Panc1 (cell line): ENCODE data around the gene TLE1. TPM values are rescaled to one million over a fixed set of nuclear protein-coding genes. Genes with fewer than 3 reads are reported as not detected.

Experiments
- ATAC-seq: fragments of 200-7000 bp; cut with Tn5 transposase; 2 replicates; pipeline ENCODE4 v1.9.1; 2020; ENCODE audit warnings: mild to moderate bottlenecking, moderate library complexity
- BruUV-seq: library from RNA; stranded (reverse); fragments of 400-500 nt; replicated peaks from 2 replicates; lab custom pipeline; 2021; lab: Mats Ljungman, UMichigan
- CTCF ChIA-PET: fragments of 300-600 bp; sonication (Branson Sonifier 250); formaldehyde crosslinking; loops from one replicate; lab custom pipeline; 2022; ENCODE audit warnings: antibody characterized with exemption; lab: Charles Lee
- POLR2A ChIA-PET: fragments of 300-600 bp; sonication (Branson Sonifier 250); formaldehyde crosslinking; loops from one replicate; lab custom pipeline; 2022; ENCODE audit warnings: antibody characterized with exemption; lab: Charles Lee
- DNase-seq: peaks from one replicate; pipeline ENCODE4 v3.0.0-alpha.2; 2010; ENCODE audit warnings: low read depth, low spot score
- H3K27ac ChIP-seq: 2 replicates; pipeline ENCODE4 v1.5.1; 2011; ENCODE audit warnings: mild to moderate bottlenecking, low read length, inconsistent platforms
- H3K27me3 ChIP-seq: fragments of 200-500 bp; sonication (Bioruptor generic); 2 replicates; pipeline ENCODE4 v1.6.0; 2014; ENCODE audit warnings: low read length, inconsistent platforms; ENCODE audit not compliant: control insufficient read depth, insufficient read depth
- H3K36me3 ChIP-seq: fragments of 200-500 bp; sonication (Bioruptor generic); 2 replicates; pipeline ENCODE4 v1.5.1; 2014; ENCODE audit warnings: inconsistent platforms, mild to moderate bottlenecking, low read length, moderate library complexity; ENCODE audit not compliant: control insufficient read depth, insufficient read depth
- H3K4me1 ChIP-seq: 2 replicates; pipeline ENCODE4 v1.5.1; 2011; ENCODE audit warnings: inconsistent platforms, mild to moderate bottlenecking, low read length, moderate library complexity; ENCODE audit not compliant: control insufficient read depth, insufficient read depth
- H3K4me3 ChIP-seq, 2 experiments: 2 replicates each; pipeline ENCODE4 v1.5.1; 2011 to 2012; ENCODE audit warnings: low read depth in 2 of 2, low read length in 2 of 2, mild to moderate bottlenecking in 2 of 2, inconsistent platforms in 1 of 2, moderate library complexity in 1 of 2
- H3K9me3 ChIP-seq: fragments of 200-500 bp; sonication (Bioruptor generic); 2 replicates; pipeline ENCODE4 v1.5.1; 2014; ENCODE audit warnings: low read depth, mild to moderate bottlenecking, inconsistent platforms, low read length, moderate library complexity; ENCODE audit not compliant: control insufficient read depth, insufficient read depth
- CTCF ChIP-seq: fragments of 450-650 bp; IDR thresholded peaks from 2 replicates; pipeline ENCODE4 v1.5.1; 2017; ENCODE audit warnings: mild to moderate bottlenecking
- POLR2AphosphoS5 ChIP-seq: IDR thresholded peaks from 2 replicates; pipeline ENCODE4 v1.6.1; 2012; ENCODE audit warnings: mild to moderate bottlenecking, low read depth, low read length, moderate library complexity
- REST ChIP-seq, 2 experiments: IDR thresholded peaks; 2 replicates each; pipeline ENCODE4 v1.6.1; 2011 to 2012; ENCODE audit warnings: low read depth in 2 of 2, control low read depth in 1 of 2, low read length in 1 of 2, mild to moderate bottlenecking in 1 of 2, moderate library complexity in 1 of 2; ENCODE audit not compliant: insufficient read depth in 1 of 2
- SIN3A ChIP-seq: IDR thresholded peaks from 2 replicates; pipeline ENCODE4 v1.6.1; 2012; ENCODE audit warnings: low read depth, mild to moderate bottlenecking, low read length, moderate library complexity, borderline replicate concordance; ENCODE audit not compliant: insufficient read depth
- TCF7L2 ChIP-seq: IDR thresholded peaks from 2 replicates; pipeline ENCODE4 v1.6.1; 2011; ENCODE audit warnings: mild to moderate bottlenecking, low read depth, low read length, inconsistent platforms
- in situ Hi-C: cut with HindIII; loops from 2 replicates; pipeline ENCODE4 v1.10.0; 2016; ENCODE audit warnings: low sequenced_read_pairs, low pct_unique_long_range_greater_than_20kb
- intact Hi-C: fragments of 100-400 bp; cut with micrococcal nuclease; formaldehyde crosslinking; loops from one replicate; pipeline ENCODE4 v1.10.0; 2022; ENCODE audit not compliant: unreplicated experiment
- total RNA-seq: library from RNA; stranded (reverse); gene quantifications from one replicate; pipeline ENCODE4 v1.2.1, GENCODE V29; 2021; ENCODE audit not compliant: unreplicated experiment

Gene TLE1
- total RNA-seq, 1 experiment from 2014 or later: 12.9 TPM

DNA sequence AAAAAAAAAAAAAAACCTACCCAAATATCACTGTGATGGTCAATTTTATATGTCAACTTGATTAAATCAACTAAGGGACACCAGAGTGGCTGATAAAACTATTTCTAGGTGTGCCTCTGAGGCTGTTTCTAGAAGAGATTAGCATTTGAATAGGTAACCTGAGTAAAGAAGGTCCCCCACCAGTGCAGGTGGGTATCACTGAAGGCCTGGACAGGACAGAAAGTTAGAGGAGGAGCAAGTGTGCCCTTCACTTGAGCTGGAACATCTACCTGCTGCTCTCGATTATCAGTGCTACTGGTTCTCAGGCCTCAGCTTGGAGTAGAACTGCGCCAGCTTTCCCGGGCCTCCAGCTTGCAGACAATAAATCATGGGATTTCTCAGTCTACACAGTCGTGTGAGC is 88.7 kb downstream of the TLE1 start:
- no peak overlapping the region for H3K27ac ChIP-seq
- no peak for ATAC-seq
- no TSS peak for BruUV-seq

DNA sequence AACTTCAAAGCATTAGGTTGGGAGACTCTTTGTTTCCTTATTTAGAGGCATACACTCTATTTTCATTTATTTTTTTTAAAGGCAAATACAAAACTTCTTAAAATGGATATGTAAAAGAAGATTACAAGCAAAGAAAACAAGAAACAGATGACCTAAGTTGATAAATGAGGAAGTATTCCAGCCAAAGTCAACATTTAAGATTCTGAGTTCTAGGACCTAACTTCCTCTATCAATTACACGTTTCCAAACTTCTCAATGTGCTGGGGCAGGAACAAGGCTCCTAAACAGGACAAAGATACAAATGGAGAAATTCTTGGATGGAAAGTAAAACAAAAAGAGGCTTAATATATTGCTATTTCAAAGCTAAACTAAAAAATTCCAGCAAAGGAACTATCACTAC is 89.5 kb downstream of the TLE1 start:
- POLR2A ChIA-PET: no interaction called here
- Histone ChIP-seq H3K9me3 (no peaks in the 10 kb centered on the region), H3K27ac (no peak overlapping the region), H3K36me3 (no peaks in the 10 kb centered on the region), H3K4me3 (no peak overlapping the region), H3K4me1 (no peaks in the 10 kb centered on the region), H3K27me3 (no peaks in the 10 kb centered on the region)
- no peak for ATAC-seq
- TF ChIP-seq CTCF: no peak
- TF ChIP-seq POLR2AphosphoS5: no peak
- TF ChIP-seq TCF7L2: no peak
- TF ChIP-seq SIN3A: no peak
- TF ChIP-seq REST (IDR thresholded peaks at IDR 0.05; ENCODE audit: insufficient read depth in 1 of 2, low read depth in 2 of 2, low read length in 1 of 2): no peak
- no peak for DNase-seq
- intact Hi-C loops: no loop called here
- in situ Hi-C loops: no loop called here
- no TSS peak for BruUV-seq
- CTCF ChIA-PET: no interaction called here

More for the DNA sequence above, 88.7 kb downstream of the TLE1 start:
- H3K9me3 ChIP-seq: no peaks in the 10 kb centered on the region
- intact Hi-C loops: no loop called here
- no peak overlapping the region for H3K4me3 ChIP-seq
- no peak for DNase-seq
- no peaks in the 10 kb centered on the region for H3K27me3 ChIP-seq
- in situ Hi-C loops: no loop called here
- TF ChIP-seq REST (IDR thresholded peaks at IDR 0.05; ENCODE audit: insufficient read depth in 1 of 2, low read depth in 2 of 2, low read length in 1 of 2) (no peak), SIN3A (no peak), POLR2AphosphoS5 (no peak), CTCF (no peak), TCF7L2 (no peak)
- H3K4me1 ChIP-seq: no peaks in the 10 kb centered on the region
- ChIA-PET POLR2A (no interaction called here), CTCF (no interaction called here)
- H3K36me3 ChIP-seq: no peaks in the 10 kb centered on the region
